GM12878 (cell line): ENCODE measurements around the gene ZNF782. TPM values are rescaled to one million over a fixed set of nuclear protein-coding genes. Genes with fewer than 3 reads are reported as not detected.

ENCODE experiments used
- ATAC-seq: fragments of 200-7000 bp; cut with Tn5 transposase; 3 replicates; pipeline ENCODE4 v1.9.1; 2020; ENCODE audit warnings: mild to moderate bottlenecking, moderate library complexity
- BruUV-seq: library from RNA; stranded (reverse); fragments of 400-500 nt; replicated peaks from 2 replicates; lab custom pipeline; 2021; lab: Mats Ljungman, UMichigan
- CTCF ChIA-PET: fragments of 300-600 bp; sonication (Branson Sonifier 250); formaldehyde crosslinking; extraction: SDS; loops from one replicate; lab custom pipeline; 2021; ENCODE audit warnings: inconsistent platforms; lab: Yijun Ruan, JAX
- POLR2A ChIA-PET: fragments of 350-600 bp; formaldehyde crosslinking; extraction: SDS; loops from one replicate; lab custom pipeline; 2021; ENCODE audit warnings: inconsistent platforms; lab: Charles Lee
- RAD21 ChIA-PET: fragments of 300-600 bp; sonication (Branson Sonifier 250); formaldehyde crosslinking; loops from one replicate; lab custom pipeline; 2023; ENCODE audit warnings: antibody characterized with exemption; ENCODE audit not compliant: unreplicated experiment; lab: Charles Lee
- SMC1A ChIA-PET: fragments of 300-600 bp; sonication (Branson Sonifier 250); formaldehyde crosslinking; loops from one replicate; lab custom pipeline; 2023; ENCODE audit not compliant: unreplicated experiment, uncharacterized antibody; lab: Charles Lee
- DNase-seq: peaks from one replicate; pipeline ENCODE4 v3.0.0-alpha.2; 2011; ENCODE audit warnings: low read depth, low spot score
- FAIRE-seq: peaks from 3 replicates; lab custom pipeline; 2011; peaks lifted over from hg19 to GRCh38; lab: Jason Lieb, UNC
- H2AFZ ChIP-seq: 2 replicates; pipeline ENCODE4 v1.6.0; 2011; ENCODE audit warnings: low read depth, low read length, control low read depth; ENCODE audit not compliant: control insufficient read depth
- H3K27ac ChIP-seq: 2 replicates; pipeline ENCODE4 v1.5.1; 2011; ENCODE audit warnings: control low read depth; ENCODE audit not compliant: control insufficient read depth, insufficient read depth
- H3K27me3 ChIP-seq, 2 experiments: replicated peaks in 1 of 2; 2 replicates each; pipeline versions ENCODE4 v1.6.0 to v1.6.1; 2011; ENCODE audit warnings: low read length in 1 of 2; ENCODE audit not compliant: control insufficient read depth in 2 of 2, insufficient read depth in 2 of 2
- H3K36me3 ChIP-seq, 2 experiments: 2 replicates each; pipeline ENCODE4 v1.5.1; 2011; ENCODE audit warnings: low read length in 1 of 2; ENCODE audit not compliant: control insufficient read depth in 2 of 2, insufficient read depth in 2 of 2
- H3K4me1 ChIP-seq: 2 replicates; pipeline ENCODE4 v1.6.1; 2011; ENCODE audit warnings: mild to moderate bottlenecking, low read length, moderate library complexity, mixed read lengths; ENCODE audit not compliant: control insufficient read depth, insufficient read depth
- H3K4me2 ChIP-seq: 2 replicates; pipeline ENCODE4 v1.6.0; 2011; ENCODE audit warnings: control low read depth; ENCODE audit not compliant: control insufficient read depth, insufficient read depth
- H3K4me3 ChIP-seq: fragments of 200-600 bp; sonication (generic); 2 replicates; pipeline ENCODE4 v1.5.1; 2016
- H3K79me2 ChIP-seq: 2 replicates; pipeline ENCODE4 v1.6.0; 2011; ENCODE audit warnings: low read length; ENCODE audit not compliant: control insufficient read depth, insufficient read depth
- H3K9ac ChIP-seq: 2 replicates; pipeline ENCODE4 v1.8.0; 2011; ENCODE audit warnings: low read length, control low read depth, mixed read lengths; ENCODE audit not compliant: control insufficient read depth, insufficient read depth
- H3K9me3 ChIP-seq: replicated peaks from 3 replicates; pipeline ENCODE4 v1.5.1; 2011; ENCODE audit warnings: mild to moderate bottlenecking, low read length; ENCODE audit not compliant: control insufficient read depth, insufficient read depth
- H4K20me1 ChIP-seq: 2 replicates; pipeline ENCODE4 v1.6.0; 2011; ENCODE audit not compliant: control insufficient read depth, insufficient read depth
- CBX3 ChIP-seq: fragments of 200-600 bp; sonication (generic); IDR thresholded peaks from 2 replicates; pipeline ENCODE4 v1.6.1; 2016; ENCODE audit warnings: low read depth, borderline replicate concordance
- CREM ChIP-seq: IDR thresholded peaks from 2 replicates; pipeline ENCODE4 v1.6.1; 2014; ENCODE audit warnings: antibody characterized with exemption, low read depth
- IRF4 ChIP-seq: IDR thresholded peaks from 2 replicates; pipeline ENCODE4 v1.6.1; 2011; ENCODE audit warnings: low read depth, low read length
- KLF5 ChIP-seq: fragments of 450-650 bp; IDR thresholded peaks from 2 replicates; pipeline ENCODE4 v1.6.1; 2014; ENCODE audit warnings: mild to moderate bottlenecking; ENCODE audit not compliant: partially characterized antibody
- MYB ChIP-seq: fragments of 150-350 bp; IDR thresholded peaks from 2 replicates; pipeline ENCODE4 v1.6.1; 2014; ENCODE audit warnings: mild to moderate bottlenecking, low read depth, low read length, borderline replicate concordance
- MYC ChIP-seq: IDR thresholded peaks from 2 replicates; pipeline ENCODE4 v1.6.1; 2011; ENCODE audit warnings: mild to moderate bottlenecking, low read length, moderate library complexity, inconsistent platforms; ENCODE audit not compliant: insufficient read depth, insufficient replicate concordance, insufficient read length, severe bottlenecking
- RAD21 ChIP-seq: IDR thresholded peaks from 2 replicates; pipeline ENCODE4 v1.6.1; 2011; ENCODE audit warnings: mild to moderate bottlenecking, low read depth, low read length, moderate library complexity; ENCODE audit not compliant: insufficient read depth
- RCOR1 ChIP-seq: conservative IDR thresholded peaks from 2 replicates; pipeline ENCODE4 v1.6.1; 2012; ENCODE audit warnings: low read depth, low read length, improper control_type of control experiment
- RELA ChIP-seq: fragments of 450-650 bp; IDR thresholded peaks from 2 replicates; pipeline ENCODE4 v1.8.0; 2014; ENCODE audit warnings: borderline replicate concordance; ENCODE audit not compliant: partially characterized antibody
- REST ChIP-seq: IDR thresholded peaks from 2 replicates; pipeline ENCODE4 v1.6.1; 2012; ENCODE audit warnings: mild to moderate bottlenecking, low read depth, low read length
- SREBF1 ChIP-seq: IDR thresholded peaks from 2 replicates; pipeline ENCODE4 v1.6.1; 2012; ENCODE audit warnings: mild to moderate bottlenecking, low read length
- WGBS: methylation state at CpG from one replicate; pipeline ENCODE4 v1.1.6; 2016; ENCODE audit warnings: low lambda C conversion rate; ENCODE audit not compliant: insufficient replicate concordance, insufficient coverage; ENCODE audit errors: missing lambda C conversion rate; 5-methylcytosine and 5-hydroxymethylcytosine counted together
- in situ Hi-C: fragments of 300-500 bp; cut with MboI; formaldehyde crosslinking; loops from 9 replicates; pipeline ENCODE4 v1.14.3; 2018; ENCODE audit warnings: mixed read lengths
- intact Hi-C: fragments of 100-400 bp; cut with micrococcal nuclease; formaldehyde crosslinking; loops from one replicate; pipeline ENCODE4 v1.14.2; 2022; ENCODE audit not compliant: unreplicated experiment
- polyA plus RNA-seq, 11 experiments: library from polyadenylated mRNA; depleted of rRNA in 4 of 11; unstranded in 6 of 11; stranded (reverse) in 5 of 11; fragments of >200 nt; fragmentation: Nextera tagmentation in 4 of 11; fragmentation: Illumina TruSeq in 1 of 11; extraction: Ambion mirVana in 4 of 11; extraction: Trizol in 1 of 11; gene quantifications; 1 replicate in 1 of 11; 2 replicates in 10 of 11; pipeline versions ENCODE4 v1.2.1 to v1.2.3, GENCODE V29; 2011 to 2016; ENCODE audit warnings: inconsistent platforms in 2 of 11, missing spikeins in 2 of 11, low read depth in 1 of 11
- total RNA-seq, 4 experiments: library from RNA; depleted of rRNA in 3 of 4; stranded (reverse); fragments of >200 nt in 3 of 4; fragmentation: Illumina TruSeq in 1 of 4; extraction: Trizol in 1 of 4; gene quantifications; 2 replicates each; pipeline versions ENCODE4 v1.2.1 to v1.2.3, GENCODE V29; 2013 to 2021
- TF ChIP-seq, protein P1 (sequence below): IDR thresholded peaks from 2 replicates; pipeline ENCODE4 v1.6.1; 2011; ENCODE audit warnings: borderline replicate concordance, low read depth, mild to moderate bottlenecking, moderate library complexity, mixed read lengths, low read length; ENCODE audit not compliant: insufficient read depth; ENCODE audit errors: extremely low read length

Gene ZNF782
- total and polyA plus RNA-seq, 10 of the 15 experiments (the other 5 are each of a cell fraction or from before 2014, with no cell fraction given), result 0.55 to 7.8 (median 4.5) TPM

DNA sequence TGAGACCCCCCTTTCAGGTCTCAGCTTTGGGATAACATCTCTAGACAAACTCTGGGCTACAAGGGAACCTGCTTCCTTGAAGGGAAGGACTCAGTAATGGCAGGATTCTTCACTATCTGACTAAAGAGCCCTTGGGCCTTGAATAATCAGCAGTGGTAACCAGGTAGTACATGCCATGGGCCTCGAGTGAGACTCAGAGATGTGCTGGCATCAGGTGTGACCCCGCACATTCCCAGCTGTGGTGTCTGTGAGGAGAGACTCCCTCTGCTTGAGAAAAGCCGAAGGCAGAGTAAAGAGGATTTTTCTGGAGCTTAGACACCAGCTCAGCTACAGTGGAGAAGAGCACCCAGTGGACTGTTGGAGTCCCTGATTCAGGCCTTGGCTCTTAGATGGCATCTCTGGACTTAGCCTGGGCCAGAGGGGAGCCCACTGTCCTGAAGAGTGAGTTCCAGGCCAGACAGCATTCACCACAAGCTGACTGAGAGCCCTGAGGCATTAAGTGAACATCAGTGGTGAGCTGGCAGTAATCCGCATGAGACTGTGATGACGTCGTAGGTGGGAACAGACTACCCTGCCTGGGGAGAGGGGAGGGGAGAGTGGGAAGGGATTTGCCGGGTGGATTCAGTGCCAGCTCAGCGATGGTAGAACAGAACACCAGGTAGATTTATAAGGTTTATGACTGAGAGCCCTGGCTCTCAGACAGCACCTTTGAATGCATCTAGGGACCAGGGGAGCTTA is 5.3 kb upstream of the ZNF782 start:
- ATAC-seq, result no peak
- in situ Hi-C loops, result loop anchor here (5.0 to 25.0 kb wide), 2 partner anchors 538 to 753 kb away; no protein-coding TSS in a partner anchor
- H3K4me3 ChIP-seq, result no peak overlapping the region
- H3K36me3 ChIP-seq, result no peaks in the 10 kb centered on the region
- WGBS, result 74% methylated on average over 8 of the region's 8 CpGs
- H3K9ac ChIP-seq, result no peak overlapping the region
- no peaks in the 10 kb centered on the region for H3K9me3 ChIP-seq
- SMC1A ChIA-PET, result interaction anchor here (7.9 kb wide), 1 partner anchor 13 kb away, joined by 112 read pairs; no protein-coding TSS in a partner anchor
- H2AFZ ChIP-seq, result no peak overlapping the region
- 0 out of 2 replicates have a peak, but pooled peaks cover 3% of the 10 kb centered on the region for H3K4me1 ChIP-seq
- DNase-seq, result no peak
- no peaks in the 10 kb centered on the region for H4K20me1 ChIP-seq
- TF ChIP-seq CBX3, result no peak
- TF ChIP-seq CREM, result no peak
- TF ChIP-seq IRF4, result no peak
- TF ChIP-seq MYC, result no peak
- TF ChIP-seq MYB, result no peak
- no peak for TF ChIP-seq SREBF1
- TF ChIP-seq KLF5, result no peak
- TF ChIP-seq RAD21, result no peak
- no peak for TF ChIP-seq REST
- no peak for TF ChIP-seq RELA
- TF ChIP-seq, protein P1, sequence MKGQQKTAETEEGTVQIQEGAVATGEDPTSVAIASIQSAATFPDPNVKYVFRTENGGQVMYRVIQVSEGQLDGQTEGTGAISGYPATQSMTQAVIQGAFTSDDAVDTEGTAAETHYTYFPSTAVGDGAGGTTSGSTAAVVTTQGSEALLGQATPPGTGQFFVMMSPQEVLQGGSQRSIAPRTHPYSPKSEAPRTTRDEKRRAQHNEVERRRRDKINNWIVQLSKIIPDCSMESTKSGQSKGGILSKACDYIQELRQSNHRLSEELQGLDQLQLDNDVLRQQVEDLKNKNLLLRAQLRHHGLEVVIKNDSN, result no peak
- no peak for TF ChIP-seq RCOR1
- TF ChIP-seq, all 136 proteins: peak for 0
- Histone ChIP-seq H3K4me2 (no peak overlapping the region), H3K27me3 (no peaks in the 10 kb centered on the region), H3K27ac (no peak overlapping the region), H3K79me2 (no peaks in the 10 kb centered on the region)
- FAIRE-seq, result no peak
- BruUV-seq, result no TSS peak
- ChIA-PET CTCF (interaction anchor here (0.8 to 8.0 kb wide), 5 partner anchors 12 to 538 kb away, joined by 3 to 145 read pairs (median 4); no protein-coding TSS in a partner anchor), RAD21 (interaction anchor here (1.2 to 8.3 kb wide), 2 partner anchors 13 to 250 kb away, joined by 3 to 91 read pairs; no protein-coding TSS in a partner anchor), POLR2A (no interaction called here)
- intact Hi-C loops, result loop anchor here (5.0 kb wide), 2 partner anchors 608 to 738 kb away; no protein-coding TSS in a partner anchor
